ENCODE measurements around the gene KAT2B.

The KAT2B gene

DNA sequence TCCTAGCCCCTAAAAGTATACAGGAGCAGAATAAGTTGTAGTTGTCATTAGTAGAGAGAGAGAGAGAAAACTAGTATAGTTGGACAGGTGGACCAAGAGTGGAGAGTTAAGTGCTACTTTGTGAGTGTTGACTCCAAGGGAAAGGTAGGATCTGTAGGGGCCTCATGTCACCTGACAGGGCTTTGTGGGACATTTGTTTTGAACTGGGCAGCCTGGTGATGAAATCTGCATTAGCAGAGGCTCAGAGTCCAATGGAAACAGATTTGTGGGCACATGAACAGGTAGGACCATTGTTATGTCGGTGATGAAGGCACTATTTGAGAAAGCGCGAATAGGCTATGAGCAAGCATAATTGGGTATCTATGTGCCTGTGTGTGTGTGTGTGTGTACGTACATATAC is 102.3 kb downstream of the KAT2B start:
- no peak for DNase-seq (ENCODE audit: low read depth in 2 of 2)

DNA sequence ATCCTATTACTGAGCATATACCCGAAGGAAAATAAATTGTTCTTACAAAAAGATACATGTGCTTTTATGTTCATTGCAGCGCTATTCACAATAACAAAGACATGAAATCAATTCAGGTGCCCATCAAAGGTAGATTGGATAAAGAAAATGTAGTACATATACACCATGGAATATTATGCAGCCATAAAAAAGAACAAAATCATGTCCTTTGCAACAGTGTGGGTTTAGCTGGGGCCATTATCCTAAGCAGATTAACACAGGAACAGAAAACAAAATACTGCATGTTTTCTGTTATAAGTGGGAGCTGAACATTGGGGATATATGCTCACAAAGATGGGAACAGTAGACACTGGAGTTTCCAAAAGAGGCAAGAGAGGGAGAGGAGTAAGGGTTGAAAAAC is 103.3 kb downstream of the KAT2B start:
- DNase-seq (ENCODE audit: low read depth in 2 of 2): no peak

DNA sequence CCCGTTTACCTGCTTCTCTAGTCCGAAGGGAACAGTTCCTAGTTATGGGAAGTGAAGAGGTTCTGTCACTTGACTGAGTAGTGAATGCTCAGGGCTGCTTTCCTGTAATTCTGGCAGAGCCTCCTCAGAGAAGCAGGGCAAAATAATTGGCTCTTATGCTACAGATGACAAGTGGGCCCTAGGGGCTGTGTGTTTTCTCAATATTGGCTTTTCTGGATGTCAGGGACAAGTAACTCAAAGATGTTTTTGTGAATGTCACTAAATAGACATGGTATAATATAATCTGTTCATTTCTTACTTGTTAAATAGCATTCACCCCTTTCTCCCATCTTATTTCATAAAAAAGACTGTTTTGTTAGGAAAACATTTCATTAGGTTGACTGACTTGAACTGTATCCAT is 105.6 kb downstream of the KAT2B start:
- DNase-seq (ENCODE audit: low read depth in 2 of 2): no peak

DNA sequence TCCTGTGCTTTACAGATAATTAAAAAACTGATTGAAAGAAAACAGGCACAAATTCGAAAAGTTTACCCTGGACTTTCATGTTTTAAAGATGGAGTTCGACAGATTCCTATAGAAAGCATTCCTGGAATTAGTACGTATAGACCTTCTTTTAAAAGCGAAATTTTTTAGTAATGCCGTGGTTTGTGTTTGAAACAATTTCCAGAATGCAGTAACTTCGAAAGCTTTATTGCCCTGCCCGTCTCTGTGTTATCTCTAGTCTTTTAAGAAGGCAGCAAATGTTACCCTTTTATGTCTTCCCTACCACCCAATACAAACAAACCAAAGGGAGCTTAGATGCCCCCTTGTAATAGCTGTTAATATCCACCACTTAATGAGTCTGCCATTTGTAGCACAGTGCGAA is 106.1 kb downstream of the KAT2B start:
- no peak for DNase-seq (ENCODE audit: low read depth in 2 of 2)

DNA sequence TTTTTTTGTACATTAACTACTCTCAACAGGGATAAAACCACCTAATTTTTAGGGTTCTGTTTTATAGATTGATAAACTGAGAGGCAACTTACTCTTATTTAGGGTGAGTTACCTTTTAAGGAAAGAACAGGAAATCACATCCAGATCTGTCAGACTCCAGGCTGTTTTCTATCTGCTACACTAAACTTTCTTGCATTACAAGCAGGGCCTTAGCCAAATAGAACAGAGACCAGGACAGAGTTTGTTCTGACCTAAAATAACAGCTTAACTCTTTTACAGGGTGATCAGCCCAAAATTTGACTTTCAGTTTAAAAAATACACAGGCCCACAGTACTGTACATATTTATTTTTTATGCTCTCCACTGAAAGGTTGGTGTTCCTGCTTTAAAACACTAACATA is 107.1 kb downstream of the KAT2B start:
- DNase-seq (ENCODE audit: low read depth in 2 of 2): no peak

DNA sequence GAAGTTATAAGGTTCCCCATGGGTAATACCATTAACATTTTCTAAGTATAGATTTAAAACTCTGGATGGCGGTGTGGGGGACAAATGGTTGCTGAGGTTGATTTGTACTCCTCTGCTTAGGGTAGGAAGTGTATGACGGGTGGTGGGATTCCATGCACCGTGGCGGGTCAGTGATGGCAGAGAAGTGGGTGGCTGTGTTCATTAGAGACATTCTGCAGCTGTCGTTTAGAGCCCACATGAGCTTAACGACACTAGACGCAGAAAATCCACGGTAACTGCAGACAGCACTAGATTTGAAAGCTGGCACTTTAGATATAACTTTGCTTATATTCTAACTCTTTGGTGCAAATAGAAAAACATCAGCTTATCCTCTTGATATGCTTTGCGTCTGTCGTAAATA is 108.2 kb downstream of the KAT2B start:
- no peak for DNase-seq (ENCODE audit: low read depth in 2 of 2)

DNA sequence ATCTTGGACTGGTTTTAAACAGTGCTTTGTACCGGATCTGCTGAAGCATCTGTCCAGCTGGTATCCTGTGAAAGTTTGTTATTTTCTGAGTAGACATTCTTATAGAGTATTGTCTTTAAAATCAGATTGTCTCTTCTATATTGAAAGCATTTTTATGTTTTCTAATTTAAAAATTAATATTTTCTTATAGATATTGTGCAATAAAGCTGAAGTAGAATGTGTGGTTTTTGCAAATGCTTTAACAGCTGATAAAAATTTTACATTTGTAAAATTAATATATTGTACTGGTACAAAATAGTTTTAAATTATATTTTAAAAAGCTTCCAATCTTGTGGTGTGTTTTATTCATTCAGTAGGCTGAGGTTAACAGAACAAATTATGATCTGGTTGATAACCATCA is 113.8 kb downstream of the KAT2B start:
- DNase-seq (ENCODE audit: low read depth in 2 of 2): no peak

DNA sequence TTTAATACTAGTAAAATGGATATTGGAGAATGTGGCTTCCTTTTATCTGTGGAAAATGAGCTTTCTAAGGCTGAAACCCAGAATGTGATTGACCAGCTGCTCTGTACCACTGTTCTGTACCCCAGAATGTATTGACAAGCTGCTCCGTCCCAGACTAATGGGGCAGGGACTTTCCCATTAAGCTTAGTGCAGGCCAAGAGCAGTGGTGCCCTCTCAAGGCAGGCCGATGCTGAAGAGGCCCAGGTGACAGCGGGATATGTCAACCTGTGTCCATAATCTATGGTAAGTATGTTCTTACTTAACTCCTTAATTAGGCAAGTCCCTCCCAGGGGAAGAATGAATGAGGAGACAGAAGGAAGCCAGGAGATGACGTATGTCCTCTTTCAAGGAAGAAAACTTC is 114.7 kb downstream of the KAT2B start:
- no peak for DNase-seq (ENCODE audit: low read depth in 2 of 2)

DNA sequence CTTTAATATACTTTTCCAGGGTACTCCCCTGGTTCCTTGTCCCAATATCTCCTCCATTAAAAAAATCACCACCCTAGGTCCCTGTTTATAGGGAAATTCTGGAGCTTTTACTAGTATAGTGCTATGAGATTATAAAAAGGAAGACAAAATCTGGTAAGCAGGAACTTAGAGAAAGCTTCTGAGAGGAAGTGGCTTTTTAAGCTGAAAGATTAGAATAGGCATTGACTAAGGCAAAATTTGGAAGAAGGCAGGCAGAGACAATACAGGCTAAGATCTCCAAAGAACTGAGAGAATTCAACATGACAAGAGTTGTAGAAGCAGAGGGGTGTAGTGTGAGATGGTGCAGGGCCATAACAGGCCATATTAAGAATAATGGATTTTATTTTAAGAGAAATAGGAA is 120.0 kb downstream of the KAT2B start:
- DNase-seq (ENCODE audit: low read depth in 2 of 2): no peak

DNA sequence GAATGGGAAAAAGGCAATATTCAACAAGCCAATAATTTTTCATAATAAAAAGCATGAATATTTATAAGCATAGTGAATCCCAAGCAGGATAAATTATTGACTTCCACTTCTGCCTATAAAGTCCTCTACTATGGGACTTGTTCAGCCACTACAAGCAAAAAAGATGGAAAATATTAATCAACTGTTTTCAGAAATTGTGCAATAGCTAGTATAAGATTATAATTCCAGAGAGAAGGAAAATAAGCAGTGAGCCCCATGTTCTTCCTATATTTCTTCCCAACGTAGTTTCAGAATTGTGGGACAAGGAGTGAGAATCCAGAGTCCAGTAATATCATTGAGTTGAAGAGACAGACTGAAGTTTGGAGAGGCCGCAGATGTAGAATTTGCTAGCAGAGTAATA is 121.5 kb downstream of the KAT2B start:
- no peak for DNase-seq (ENCODE audit: low read depth in 2 of 2)

DNA sequence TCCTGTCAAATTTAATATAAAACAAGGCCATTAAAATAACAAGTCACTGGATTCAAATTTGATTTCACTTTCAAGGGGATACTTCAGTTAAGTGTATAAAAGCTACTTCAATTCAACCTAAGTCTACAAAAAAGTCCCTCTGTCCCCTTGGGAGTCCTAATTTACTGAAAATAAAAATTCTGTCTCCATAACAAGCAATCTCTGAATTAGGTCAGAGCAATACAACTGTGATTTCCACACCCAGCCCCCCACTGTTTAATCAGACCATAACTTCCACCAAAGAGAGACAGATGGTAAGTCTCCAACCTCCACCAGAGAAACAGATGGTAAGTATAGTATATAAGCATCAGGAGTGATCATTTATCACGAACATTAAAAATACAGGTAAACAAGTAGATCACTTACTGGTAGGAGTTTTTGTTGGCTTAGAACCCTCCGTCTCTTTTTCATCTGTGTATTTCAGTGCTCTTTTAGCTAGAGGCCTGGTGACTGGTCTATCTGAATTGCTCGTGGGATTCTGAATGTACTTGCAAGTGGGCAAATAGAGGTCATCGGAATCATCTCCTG is 133.7 kb downstream of the KAT2B start:
- DNase-seq (ENCODE audit: low read depth in 2 of 2): no peak

DNA sequence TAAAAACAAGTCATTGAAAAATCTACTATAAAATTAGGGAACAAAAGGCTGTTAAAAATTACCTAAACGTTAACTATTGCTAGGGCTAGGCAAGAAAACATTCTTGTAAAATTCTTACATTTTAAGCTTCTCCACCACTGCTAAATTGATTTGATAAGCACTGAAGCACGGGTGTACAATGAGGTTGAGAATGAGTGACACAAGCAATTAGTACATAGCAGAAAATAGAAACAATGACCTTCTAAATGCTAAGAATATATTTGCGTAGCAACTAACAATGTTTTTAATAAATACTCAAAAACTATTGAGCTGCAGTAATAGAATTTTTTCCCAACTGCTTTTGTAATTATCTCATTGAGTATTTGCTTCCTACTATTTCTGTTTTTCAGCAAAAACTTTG is 141.0 kb downstream of the KAT2B start:
- no peak for DNase-seq (ENCODE audit: low read depth in 2 of 2)

DNA sequence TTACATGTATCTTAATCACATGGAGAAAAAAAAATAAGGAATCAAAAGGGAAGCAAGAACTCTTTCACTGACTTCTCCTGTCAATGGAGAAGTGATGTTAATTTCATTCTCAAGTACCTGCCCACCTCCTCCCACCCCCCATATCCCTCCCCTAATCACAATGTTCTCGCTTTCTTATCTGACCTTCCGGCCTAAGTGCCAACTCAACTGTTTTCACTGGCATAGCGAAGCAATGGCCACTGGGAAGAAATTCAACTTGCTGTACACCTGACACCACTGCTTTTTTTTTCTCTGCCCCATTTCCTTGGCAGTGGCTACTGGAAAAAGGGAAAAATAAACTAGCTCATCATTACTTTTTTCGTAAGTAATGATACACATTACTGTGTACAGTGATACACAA is 142.0 kb downstream of the KAT2B start:
- DNase-seq (ENCODE audit: low read depth in 2 of 2): no peak

DNA sequence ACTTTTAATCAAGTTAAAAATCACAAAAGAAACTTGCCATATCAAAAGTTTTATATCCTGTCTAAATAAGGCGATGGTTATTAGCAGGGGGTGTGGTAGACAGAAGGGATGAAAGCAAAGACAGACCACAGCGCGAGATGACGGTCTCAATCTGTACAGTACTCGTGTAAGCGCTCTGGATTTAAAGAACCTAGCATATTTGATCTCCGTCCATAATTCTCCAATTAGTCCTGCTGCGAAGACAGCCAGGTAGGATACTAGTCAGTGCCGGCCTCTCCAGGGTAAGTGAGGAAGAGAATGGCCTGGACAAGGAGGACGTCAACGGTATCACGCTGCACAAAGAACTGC is 145.1 kb downstream of the KAT2B start:
- DNase-seq (ENCODE audit: low read depth in 2 of 2): no peak

DNA sequence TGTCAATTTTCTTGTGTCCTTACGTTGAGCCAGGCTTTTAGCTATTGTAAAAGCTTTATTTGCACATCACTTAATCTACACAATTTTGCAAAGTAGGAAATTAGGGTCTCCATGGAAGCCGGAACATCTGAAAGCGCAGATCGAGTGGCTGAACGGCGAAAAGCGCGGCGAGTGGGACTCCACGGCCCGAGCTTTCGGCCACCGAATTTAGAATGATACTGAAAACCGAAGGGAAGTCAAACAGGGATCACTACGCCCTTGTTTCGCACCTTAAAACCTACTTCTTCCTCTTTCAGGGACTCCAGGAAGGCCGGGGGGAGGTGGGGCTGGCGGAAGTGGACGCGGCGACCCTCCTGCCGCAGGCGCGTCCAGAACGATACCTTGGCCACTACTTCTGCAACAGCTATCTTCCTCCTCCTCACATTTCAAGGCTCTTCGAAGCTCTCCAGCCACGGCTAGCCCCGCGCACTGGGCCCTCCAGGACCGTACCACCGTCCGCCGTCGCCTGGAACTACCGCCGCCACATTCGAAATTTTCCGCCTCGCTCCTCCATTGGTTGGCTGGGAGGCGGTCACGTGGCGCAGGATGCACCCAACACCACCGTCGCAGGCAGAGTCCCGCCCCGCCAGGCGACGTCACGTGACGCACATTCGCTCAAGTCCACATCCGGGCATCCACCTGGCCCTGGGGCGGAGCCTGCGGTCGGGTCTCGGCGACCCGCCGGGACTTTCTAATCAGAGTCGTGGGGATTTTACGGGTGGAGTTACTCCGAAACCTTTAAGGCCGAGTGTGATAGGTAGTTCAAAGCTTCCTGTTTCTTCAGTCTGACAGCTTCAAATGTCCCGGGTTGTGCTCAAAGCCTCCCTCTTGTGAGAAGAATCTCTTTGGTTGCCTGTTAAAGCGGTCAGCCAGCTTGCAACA is 145.7 kb downstream of the KAT2B start, which contains the start of gene SGO1:
Gene SGO1 (minus strand): TSS at position 528 of the 921 bp plus-strand sequence. CDS start 2,179 bp downstream, outside the sequence.
- DNase-seq (ENCODE audit: low read depth in 2 of 2): peak; percentile 98 to 99

DNA sequence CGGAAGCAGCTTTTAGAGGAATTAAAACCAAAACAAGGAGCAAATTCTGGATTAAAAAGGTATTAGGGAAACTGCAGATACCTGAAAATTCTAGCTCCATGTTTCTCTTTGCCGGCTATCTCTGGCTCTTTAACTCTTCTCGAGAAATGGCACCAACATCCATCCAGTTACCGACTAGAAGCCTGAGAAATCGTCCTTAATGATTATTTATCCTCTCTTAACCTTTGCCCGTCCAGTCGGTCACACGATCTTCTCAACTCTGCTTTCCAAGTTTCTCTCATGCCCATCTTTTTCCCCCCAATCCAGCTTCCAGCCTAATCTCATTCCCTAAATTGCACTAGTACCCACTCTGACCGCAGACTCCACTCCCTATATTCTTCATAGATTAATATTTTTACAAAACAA is 146.4 kb downstream of the KAT2B start:
- no peak for DNase-seq (ENCODE audit: low read depth in 2 of 2)

DNA sequence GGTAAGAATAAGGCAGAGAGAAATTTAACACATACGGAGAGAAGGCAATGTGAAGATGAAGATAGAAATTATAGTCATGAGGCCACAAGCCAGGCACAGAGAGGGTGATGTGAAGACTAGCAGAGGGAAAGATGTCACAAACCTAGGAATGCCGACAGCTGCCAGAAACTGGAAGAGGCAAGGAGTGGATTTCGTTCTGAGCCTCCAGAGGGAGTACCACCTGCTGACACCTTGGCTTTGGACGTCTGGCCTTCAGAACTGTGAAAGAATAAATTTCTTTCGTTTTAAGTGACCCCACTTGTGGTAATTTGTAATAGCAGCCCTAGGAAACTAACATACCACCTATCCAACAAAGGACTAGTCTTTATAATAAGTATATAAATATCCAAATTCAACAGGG is 150.7 kb downstream of the KAT2B start:
- no peak for DNase-seq (ENCODE audit: low read depth in 2 of 2)

DNA sequence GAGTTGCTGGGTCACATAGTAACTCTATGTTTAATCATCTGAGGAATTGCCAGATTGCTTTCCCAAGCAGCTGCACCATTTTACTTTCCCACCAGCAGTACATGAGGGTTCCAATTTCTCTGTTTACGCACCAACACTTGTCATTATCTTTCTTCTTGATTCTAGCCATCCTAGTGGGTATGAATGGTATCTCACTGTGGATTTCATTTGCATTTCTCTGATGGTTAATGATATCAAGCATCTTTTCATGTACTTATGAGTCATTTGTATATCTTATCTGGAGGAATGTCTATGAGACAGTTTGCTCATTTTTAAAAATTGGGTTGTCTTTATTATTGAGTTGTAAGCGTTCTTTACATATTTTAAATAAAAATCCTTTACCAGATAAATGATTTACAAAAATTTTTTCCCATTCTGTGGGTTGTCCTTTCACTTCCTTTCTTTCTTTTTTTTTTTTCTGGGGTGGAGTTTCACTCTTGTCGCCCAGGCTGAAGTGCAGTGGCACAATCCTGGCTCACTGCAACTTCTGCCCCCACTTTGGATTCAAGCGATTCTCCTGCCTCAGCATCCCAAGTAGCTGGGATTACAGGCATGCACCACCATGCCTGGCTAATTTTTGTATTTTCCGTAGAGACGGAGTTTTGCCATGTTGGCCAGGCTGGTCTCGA is 154.7 kb downstream of the KAT2B start:
- DNase-seq (ENCODE audit: low read depth in 2 of 2): no peak

DNA sequence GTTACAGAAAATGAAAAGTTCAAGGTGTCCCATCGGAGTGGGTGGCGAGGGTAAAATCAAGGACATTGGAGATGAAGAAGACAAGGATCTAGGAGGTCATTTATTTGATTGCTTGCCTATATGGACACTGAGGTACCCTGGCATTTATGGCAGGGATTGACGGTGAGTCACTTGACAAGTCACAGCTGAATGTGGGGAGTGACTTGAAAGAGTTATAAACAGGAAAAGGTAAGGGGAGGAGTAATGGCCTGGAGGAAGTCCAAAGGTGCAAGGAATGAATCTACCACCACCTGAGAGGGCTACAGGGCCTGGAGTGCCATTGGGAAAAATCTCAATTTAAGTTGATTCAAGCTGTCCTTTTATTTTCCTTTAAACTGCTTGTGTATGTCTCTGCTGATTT is 157.5 kb downstream of the KAT2B start:
- DNase-seq (ENCODE audit: low read depth in 2 of 2): no peak

DNA sequence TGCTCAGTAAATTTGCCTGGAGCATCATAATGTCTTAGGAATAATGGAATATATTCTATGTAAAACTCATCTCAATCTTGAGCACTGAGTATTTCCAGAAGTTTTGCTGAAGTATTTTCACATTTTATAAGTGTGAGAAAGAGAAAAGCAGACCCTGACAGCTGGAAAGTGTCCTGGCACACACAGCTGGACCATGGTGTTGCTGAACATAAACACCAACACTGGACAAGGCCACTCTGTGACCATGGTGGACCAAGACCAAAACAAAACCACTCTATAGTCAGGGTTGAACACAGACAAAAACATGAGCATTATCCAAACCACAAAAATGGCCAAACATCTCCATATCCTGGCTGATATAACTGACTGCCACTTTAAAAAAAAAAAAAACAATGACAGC is 160.9 kb downstream of the KAT2B start:
- DNase-seq (ENCODE audit: low read depth in 2 of 2): no peak

All from activated CD4-positive, alpha-beta T cell treated with anti-CD3 and anti-CD28 coated beads for 24 hours (primary cell).